Mesendoderm (in vitro differentiated cells): ENCODE results near the gene TENT5C.

ENCODE experiments used
- DNase-seq: peaks from one replicate; pipeline ENCODE4 v3.0.0; 2013
- H2AK5ac ChIP-seq: 2 replicates; pipeline ENCODE4 v1.6.1; 2013; ENCODE audit warnings: low read length, inconsistent platforms
- H2BK120ac ChIP-seq: 2 replicates; pipeline ENCODE4 v1.6.1; 2013; ENCODE audit warnings: low read depth, mild to moderate bottlenecking, low read length, moderate library complexity, mixed read lengths
- H2BK15ac ChIP-seq: replicated peaks from 2 replicates; pipeline ENCODE4 v1.6.1; 2013; ENCODE audit warnings: low read depth, mild to moderate bottlenecking, moderate library complexity
- H2BK5ac ChIP-seq: 2 replicates; pipeline ENCODE4 v1.6.1; 2013; ENCODE audit warnings: low read length, inconsistent platforms
- H3K18ac ChIP-seq: 2 replicates; pipeline ENCODE4 v1.6.1; 2013; ENCODE audit warnings: mild to moderate bottlenecking, low read length, mixed read lengths
- H3K23ac ChIP-seq: one replicate; pipeline ENCODE4 v1.6.1; 2013; ENCODE audit warnings: low read length
- H3K27ac ChIP-seq: 2 replicates; pipeline ENCODE4 v1.5.1; 2013; ENCODE audit warnings: low read depth, mild to moderate bottlenecking, inconsistent platforms, low read length, moderate library complexity
- H3K27me3 ChIP-seq: 2 replicates; pipeline ENCODE4 v1.6.1; 2013; ENCODE audit warnings: low read length, control low read depth, mild to moderate bottlenecking, inconsistent platforms; ENCODE audit not compliant: insufficient read depth, poor library complexity
- H3K36me3 ChIP-seq: 2 replicates; pipeline ENCODE4 v1.6.1; 2013; ENCODE audit warnings: low read length, inconsistent platforms; ENCODE audit not compliant: control insufficient read depth, insufficient read depth
- H3K4ac ChIP-seq: one replicate; pipeline ENCODE4 v1.6.1; 2013; ENCODE audit warnings: low read depth, mild to moderate bottlenecking, low read length, moderate library complexity
- H3K4me1 ChIP-seq: 2 replicates; pipeline ENCODE4 v1.6.1; 2013; ENCODE audit warnings: low read depth, low read length, inconsistent platforms; ENCODE audit not compliant: control insufficient read depth
- H3K4me2 ChIP-seq: 2 replicates; pipeline ENCODE4 v1.6.1; 2013; ENCODE audit warnings: low read length
- H3K4me3 ChIP-seq: 2 replicates; pipeline ENCODE4 v1.5.1; 2013; ENCODE audit warnings: mild to moderate bottlenecking, low read length
- H3K56ac ChIP-seq: one replicate; pipeline ENCODE4 v1.6.1; 2013; ENCODE audit warnings: low read length
- H3K79me1 ChIP-seq: 2 replicates; pipeline ENCODE4 v1.6.1; 2013; ENCODE audit warnings: low read length, inconsistent platforms
- H3K79me2 ChIP-seq: 2 replicates; pipeline ENCODE4 v1.6.1; 2013; ENCODE audit warnings: mild to moderate bottlenecking, low read length; ENCODE audit not compliant: control insufficient read depth, insufficient read depth
- H3K9ac ChIP-seq: 2 replicates; pipeline ENCODE4 v1.6.1; 2013; ENCODE audit warnings: low read length, inconsistent platforms
- H4K5ac ChIP-seq: one replicate; pipeline ENCODE4 v1.6.1; 2013; ENCODE audit warnings: low read length
- H4K8ac ChIP-seq: one replicate; pipeline ENCODE4 v1.6.1; 2013; ENCODE audit warnings: low read depth, mild to moderate bottlenecking, control low read depth, low read length, moderate library complexity
- WGBS: extraction: QIAGEN DNeasy Blood & Tissue Kit; methylation state at CpG from one replicate; pipeline ENCODE4 v1.1.7; 2013; ENCODE audit warnings: low lambda C conversion rate, missing lambda C conversion rate; ENCODE audit not compliant: insufficient coverage; ENCODE audit errors: extremely low coverage; 5-methylcytosine and 5-hydroxymethylcytosine counted together

The TENT5C gene

DNA sequence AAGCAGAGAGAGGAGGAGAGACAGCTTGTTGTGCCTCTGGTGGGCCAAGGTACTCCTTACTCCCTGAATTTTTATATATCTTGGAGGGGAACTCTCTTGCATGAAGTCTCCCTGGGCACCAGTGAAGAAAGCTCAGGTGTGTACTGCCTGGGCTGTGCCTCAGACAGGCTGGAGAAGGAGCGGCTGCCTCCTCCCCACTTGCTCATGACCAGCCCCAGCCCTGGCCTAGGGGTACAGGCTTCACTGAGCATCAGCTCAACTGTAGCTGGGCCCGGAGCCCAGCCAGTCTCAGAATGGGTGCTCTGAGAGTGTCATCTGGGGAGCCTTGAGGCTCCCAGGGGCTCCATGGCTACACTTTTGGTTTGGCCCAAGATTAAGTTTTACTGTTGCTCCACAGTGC, 44.8 kb upstream of the TENT5C start:
- DNase-seq, result no peak

DNA sequence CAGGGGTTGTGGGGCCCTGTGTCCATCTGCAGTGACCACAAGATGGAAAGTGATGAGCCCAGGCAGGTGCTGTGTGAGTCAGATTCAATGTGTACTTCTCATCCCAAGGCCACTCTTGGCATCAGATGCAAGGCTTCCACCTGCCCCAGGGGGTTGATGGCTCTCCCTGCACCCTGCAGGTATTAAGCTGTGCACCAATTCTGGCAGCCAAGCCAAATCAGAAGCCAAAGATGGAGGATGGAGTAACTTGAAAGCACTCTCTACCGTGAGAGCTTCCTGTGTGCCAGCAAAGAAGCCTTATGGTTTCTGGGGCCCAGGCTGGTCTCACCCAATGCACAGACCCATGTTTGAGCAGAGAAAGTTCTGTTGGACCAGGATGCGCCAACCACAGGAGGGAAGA, 44.3 kb upstream of the TENT5C start:
- WGBS, result no CpG with 5 or more reads among the region's 2 CpGs
- Histone ChIP-seq H3K9ac (no peak overlapping the region), H3K79me2 (no peaks in the 10 kb centered on the region), H2BK120ac (no peak overlapping the region), H4K8ac (no peak overlapping the region), H4K5ac (no peak overlapping the region), H2BK15ac (no peak overlapping the region), H3K4me1 (no peaks in the 10 kb centered on the region), H3K23ac (no peak overlapping the region), H3K36me3 (no peaks in the 10 kb centered on the region), H3K56ac (no peak overlapping the region), H3K18ac (no peak overlapping the region), H3K4me3 (no peak overlapping the region), H3K4me2 (no peak overlapping the region), H2AK5ac (no peak overlapping the region), H3K27me3 (no peaks in the 10 kb centered on the region), H3K4ac (no peak overlapping the region), H2BK5ac (no peak overlapping the region), H3K79me1 (no peaks in the 10 kb centered on the region), H3K27ac (no peak overlapping the region)
- DNase-seq, result no peak

More for the DNA sequence above, 44.8 kb upstream of the TENT5C start:
- H4K5ac ChIP-seq, result no peak overlapping the region
- no peak overlapping the region for H3K4ac ChIP-seq
- no peak overlapping the region for H2BK5ac ChIP-seq
- H3K79me1 ChIP-seq, result no peaks in the 10 kb centered on the region
- H3K18ac ChIP-seq, result no peak overlapping the region
- no peaks in the 10 kb centered on the region for H3K79me2 ChIP-seq
- H3K56ac ChIP-seq, result no peak overlapping the region
- no peak overlapping the region for H2BK120ac ChIP-seq
- no peak overlapping the region for H3K4me2 ChIP-seq
- no peak overlapping the region for H2BK15ac ChIP-seq
- H3K9ac ChIP-seq, result no peak overlapping the region
- no peak overlapping the region for H3K23ac ChIP-seq
- no peak overlapping the region for H2AK5ac ChIP-seq
- H3K4me3 ChIP-seq, result no peak overlapping the region
- no peaks in the 10 kb centered on the region for H3K36me3 ChIP-seq
- no peak overlapping the region for H4K8ac ChIP-seq
- no peaks in the 10 kb centered on the region for H3K27me3 ChIP-seq
- H3K4me1 ChIP-seq, result no peaks in the 10 kb centered on the region
- H3K27ac ChIP-seq, result no peak overlapping the region
- WGBS, result no CpG with 5 or more reads among the region's 2 CpGs

DNA sequence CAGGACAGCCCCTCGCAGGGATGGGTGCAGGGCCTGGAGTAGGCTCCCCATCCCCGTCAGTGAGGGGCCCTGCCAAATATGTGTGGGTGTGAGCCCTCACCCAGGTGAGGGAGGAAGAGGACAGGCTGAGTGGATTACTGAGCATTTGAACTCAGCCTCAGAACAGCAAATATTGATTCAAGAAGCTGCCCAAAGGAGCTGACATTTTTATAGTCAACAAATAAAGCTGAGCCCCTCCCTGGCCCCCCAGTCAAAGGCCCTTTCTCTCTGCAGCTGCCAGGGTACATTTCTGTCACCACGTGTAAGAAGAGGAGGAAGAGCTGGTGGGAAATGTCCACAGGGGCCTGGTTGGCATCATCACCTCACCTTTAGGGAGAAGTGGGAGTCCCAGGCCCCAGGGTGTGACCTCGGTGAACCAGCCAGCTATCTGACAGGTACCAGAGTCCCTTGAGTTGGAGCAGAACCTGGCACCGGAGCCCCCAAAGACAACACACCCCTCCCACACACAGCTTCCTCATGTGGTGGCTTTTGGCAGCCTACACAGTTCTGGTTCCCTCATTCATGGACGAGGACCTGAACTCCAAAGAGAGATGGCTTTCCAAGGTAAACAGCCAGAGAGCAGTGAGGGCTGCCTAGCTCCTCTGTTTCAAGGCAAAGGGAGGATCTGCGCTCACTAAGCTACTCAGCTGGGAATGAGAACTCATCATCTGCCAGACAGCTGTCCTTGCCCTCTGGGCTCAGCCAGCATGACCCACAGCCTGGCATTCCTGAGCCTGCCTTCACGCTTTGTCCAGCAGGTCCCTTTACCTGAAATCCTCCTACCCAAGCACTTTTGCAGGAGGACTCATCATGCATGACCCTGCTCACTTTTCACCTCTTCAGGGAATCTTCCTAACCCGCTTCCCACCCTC, 43.0 kb upstream of the TENT5C start:
- no peaks in the 10 kb centered on the region for H3K36me3 ChIP-seq

DNA sequence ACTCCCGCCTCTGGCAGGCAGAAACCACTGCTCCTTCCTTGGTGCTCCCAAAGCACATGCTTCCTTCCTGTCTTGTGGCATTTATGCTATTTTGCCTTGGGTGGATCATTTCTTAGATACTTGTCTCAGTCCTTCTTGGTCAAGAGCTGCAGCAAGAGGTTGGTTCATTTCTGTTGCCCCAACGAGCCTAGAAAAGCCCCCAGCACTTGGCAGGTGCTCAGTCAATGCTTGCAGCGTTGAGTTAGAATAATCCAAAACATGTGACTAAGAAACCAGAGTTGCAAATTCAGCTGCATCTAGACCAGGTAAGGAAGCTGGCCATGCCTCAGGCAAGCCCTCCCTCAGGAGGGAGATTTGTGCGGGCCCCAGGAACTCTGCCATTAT, 42.4 kb upstream of the TENT5C start:
- Histone ChIP-seq H3K4ac (no peak overlapping the region), H3K36me3 (no peaks in the 10 kb centered on the region), H3K79me1 (no peaks in the 10 kb centered on the region), H2BK120ac (no peak overlapping the region), H2BK15ac (no peak overlapping the region), H3K27me3 (no peaks in the 10 kb centered on the region), H3K79me2 (no peaks in the 10 kb centered on the region), H4K5ac (no peak overlapping the region), H3K56ac (no peak overlapping the region), H3K9ac (no peak overlapping the region), H4K8ac (no peak overlapping the region), H3K23ac (no peak overlapping the region), H3K4me2 (no peak overlapping the region), H3K27ac (no peak overlapping the region), H2BK5ac (no peak overlapping the region), H3K4me1 (no peaks in the 10 kb centered on the region), H3K18ac (no peak overlapping the region), H3K4me3 (no peak overlapping the region), H2AK5ac (no peak overlapping the region)
- no peak for DNase-seq
- WGBS, result no CpG with 5 or more reads among the region's 4 CpGs

More for the DNA sequence above, 43.0 kb upstream of the TENT5C start:
- no peak overlapping the region for H2AK5ac ChIP-seq
- no peak overlapping the region for H3K56ac ChIP-seq
- no peak overlapping the region for H3K4me3 ChIP-seq
- no peak overlapping the region for H3K4me2 ChIP-seq
- H3K27ac ChIP-seq, result no peak overlapping the region
- H2BK15ac ChIP-seq, result no peak overlapping the region
- H4K5ac ChIP-seq, result no peak overlapping the region
- H3K18ac ChIP-seq, result no peak overlapping the region
- no peaks in the 10 kb centered on the region for H3K27me3 ChIP-seq
- H3K4ac ChIP-seq, result no peak overlapping the region
- H3K9ac ChIP-seq, result no peak overlapping the region
- H2BK120ac ChIP-seq, result no peak overlapping the region
- no peak overlapping the region for H3K23ac ChIP-seq
- DNase-seq, result no peak
- no peaks in the 10 kb centered on the region for H3K4me1 ChIP-seq
- no peak overlapping the region for H2BK5ac ChIP-seq
- WGBS, result no CpG with 5 or more reads among the region's 9 CpGs
- H3K79me2 ChIP-seq, result no peaks in the 10 kb centered on the region
- no peak overlapping the region for H4K8ac ChIP-seq
- no peaks in the 10 kb centered on the region for H3K79me1 ChIP-seq

DNA sequence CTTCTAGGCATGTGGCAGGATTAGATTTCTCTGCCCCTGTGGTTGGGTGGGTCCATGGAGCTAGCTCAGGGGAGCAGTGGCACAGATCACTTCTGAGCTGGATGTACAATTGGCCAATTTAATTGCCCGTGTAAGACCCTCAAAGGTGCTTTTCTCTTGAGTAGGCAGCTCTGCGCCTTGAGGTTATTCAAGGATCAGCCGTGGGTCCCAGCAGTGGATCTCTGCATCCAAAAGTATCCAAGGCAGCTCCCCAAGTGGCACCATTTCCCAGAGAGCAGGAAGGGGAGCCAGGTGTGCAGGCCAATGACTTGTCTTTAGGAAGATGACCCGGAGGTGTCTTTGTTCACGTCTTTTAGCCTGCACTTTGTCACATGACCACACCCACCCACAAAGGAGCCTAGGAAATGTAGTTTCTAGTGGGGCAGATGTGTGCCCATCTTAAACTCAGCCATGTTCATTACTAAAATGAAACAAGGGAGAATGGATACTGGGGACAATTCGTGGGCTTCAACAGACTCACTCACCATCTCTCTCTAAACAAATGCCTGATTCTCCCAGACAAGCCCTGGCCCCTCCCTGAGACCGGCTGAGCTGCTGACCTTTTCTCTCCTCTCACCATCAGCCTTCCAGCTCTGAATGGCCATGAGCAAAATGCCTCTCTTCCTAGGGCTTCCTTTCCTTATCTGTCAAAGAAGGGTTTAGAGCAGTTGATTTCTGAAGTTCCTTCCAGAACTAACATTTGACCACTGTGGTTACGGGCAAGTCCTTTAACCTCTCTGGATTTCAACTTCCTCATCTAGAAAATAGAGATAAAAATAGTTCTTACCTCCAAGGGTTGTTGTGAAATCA, 41.4 kb upstream of the TENT5C start:
- Histone ChIP-seq H3K4me3 (no peak overlapping the region), H3K4me1 (no peaks in the 10 kb centered on the region), H2BK5ac (no peak overlapping the region), H3K27ac (no peak overlapping the region), H3K18ac (no peak overlapping the region), H2BK120ac (no peak overlapping the region), H3K27me3 (no peaks in the 10 kb centered on the region), H3K4me2 (no peak overlapping the region), H3K79me1 (no peaks in the 10 kb centered on the region), H3K9ac (no peak overlapping the region), H3K79me2 (no peaks in the 10 kb centered on the region), H3K4ac (no peak overlapping the region), H3K36me3 (no peaks in the 10 kb centered on the region), H4K5ac (no peak overlapping the region), H4K8ac (no peak overlapping the region), H2BK15ac (no peak overlapping the region), H2AK5ac (no peak overlapping the region), H3K23ac (no peak overlapping the region), H3K56ac (no peak overlapping the region)
- no CpG with 5 or more reads among the region's 8 CpGs for WGBS
- DNase-seq, result no peak
